OCI-LY3 (cell line): ENCODE measurements around the gene ZNF35.

Source experiments
- EZH2phosphoT487 ChIP-seq: fragments of 200-600 bp; shearing (Covaris generic); IDR thresholded peaks from 2 replicates; pipeline ENCODE4 v1.6.1; 2018; ENCODE audit warnings: antibody characterized with exemption, mixed run types, low read depth
- TF ChIP-seq, protein P1 (sequence below): fragments of 200-600, 300-600 bp; sonication (generic); IDR thresholded peaks from 2 replicates; pipeline ENCODE4 v1.5.1; 2014; ENCODE audit warnings: antibody characterized with exemption, low read length, low read depth

DNA sequence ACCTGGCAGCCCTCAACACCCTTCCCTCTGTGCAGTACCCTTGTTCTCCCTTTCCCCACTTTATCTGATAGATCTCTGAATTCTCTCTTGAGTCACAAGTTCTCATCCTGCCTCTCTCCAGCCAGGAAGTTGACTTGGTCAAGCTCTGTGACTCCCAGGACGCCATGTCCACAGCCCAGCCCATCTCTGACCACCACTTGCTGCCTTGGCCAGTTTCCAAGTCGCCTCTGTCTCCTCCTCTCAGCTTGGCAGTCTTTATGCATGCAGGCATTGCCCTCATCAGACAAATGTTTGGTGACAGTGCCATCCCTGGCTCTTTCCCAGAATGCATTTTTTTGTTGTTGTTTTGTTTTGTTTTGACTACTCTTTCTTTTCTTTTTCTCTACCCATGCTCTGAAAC, 25.7 kb downstream of the ZNF35 start:
- TF ChIP-seq, protein P1, sequence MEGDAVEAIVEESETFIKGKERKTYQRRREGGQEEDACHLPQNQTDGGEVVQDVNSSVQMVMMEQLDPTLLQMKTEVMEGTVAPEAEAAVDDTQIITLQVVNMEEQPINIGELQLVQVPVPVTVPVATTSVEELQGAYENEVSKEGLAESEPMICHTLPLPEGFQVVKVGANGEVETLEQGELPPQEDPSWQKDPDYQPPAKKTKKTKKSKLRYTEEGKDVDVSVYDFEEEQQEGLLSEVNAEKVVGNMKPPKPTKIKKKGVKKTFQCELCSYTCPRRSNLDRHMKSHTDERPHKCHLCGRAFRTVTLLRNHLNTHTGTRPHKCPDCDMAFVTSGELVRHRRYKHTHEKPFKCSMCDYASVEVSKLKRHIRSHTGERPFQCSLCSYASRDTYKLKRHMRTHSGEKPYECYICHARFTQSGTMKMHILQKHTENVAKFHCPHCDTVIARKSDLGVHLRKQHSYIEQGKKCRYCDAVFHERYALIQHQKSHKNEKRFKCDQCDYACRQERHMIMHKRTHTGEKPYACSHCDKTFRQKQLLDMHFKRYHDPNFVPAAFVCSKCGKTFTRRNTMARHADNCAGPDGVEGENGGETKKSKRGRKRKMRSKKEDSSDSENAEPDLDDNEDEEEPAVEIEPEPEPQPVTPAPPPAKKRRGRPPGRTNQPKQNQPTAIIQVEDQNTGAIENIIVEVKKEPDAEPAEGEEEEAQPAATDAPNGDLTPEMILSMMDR = no peak
- TF ChIP-seq EZH2phosphoT487 = no peak
